PC-3 (cell line): ENCODE data around the gene CHMP4B. TPM values are rescaled to one million over a fixed set of nuclear protein-coding genes. Genes with fewer than 3 reads are reported as not detected.

Experiments
- ATAC-seq: fragments of 200-7000 bp; cut with Tn5 transposase; 2 replicates; pipeline ENCODE4 v1.9.1; 2020; ENCODE audit warnings: mild to moderate bottlenecking, moderate library complexity
- BruUV-seq: library from RNA; stranded (reverse); fragments of 400-500 nt; replicated peaks from 2 replicates; lab custom pipeline; 2021; lab: Mats Ljungman, UMichigan
- CTCF ChIA-PET: fragments of 300-600 bp; sonication (Branson Sonifier 250); formaldehyde crosslinking; loops from one replicate; lab custom pipeline; 2022; ENCODE audit warnings: antibody characterized with exemption; lab: Charles Lee
- POLR2A ChIA-PET: fragments of 300-600 bp; sonication (Branson Sonifier 250); formaldehyde crosslinking; loops from one replicate; lab custom pipeline; 2022; ENCODE audit warnings: antibody characterized with exemption; ENCODE audit not compliant: unreplicated experiment; lab: Charles Lee
- DNase-seq: peaks from one replicate; pipeline ENCODE4 v3.0.0-alpha.2; 2015
- H2AFZ ChIP-seq: fragments of 300-600 bp; sonication (generic); 2 replicates; pipeline ENCODE4 v1.6.0; 2016; ENCODE audit warnings: antibody characterized with exemption, low read length
- H3F3A ChIP-seq: fragments of 300-600 bp; sonication (generic); one replicate; pipeline ENCODE4 v1.6.0; 2017; ENCODE audit warnings: antibody characterized with exemption, low read length, control low read depth, mild to moderate bottlenecking; ENCODE audit not compliant: unreplicated experiment
- H3K27ac ChIP-seq: fragments of 300-600 bp; sonication (generic); 2 replicates; pipeline ENCODE4 v1.5.1; 2016; ENCODE audit warnings: mild to moderate bottlenecking, low read length
- H3K27me3 ChIP-seq: fragments of 300-600 bp; sonication (generic); 2 replicates; pipeline ENCODE4 v1.6.1; 2016; ENCODE audit warnings: low read length, mixed read lengths
- H3K36me3 ChIP-seq: fragments of 300-600 bp; sonication (generic); 2 replicates; pipeline ENCODE4 v1.6.1; 2016; ENCODE audit warnings: low read depth, mixed run types, low read length, mixed read lengths
- H3K4me1 ChIP-seq: fragments of 300-600 bp; sonication (generic); 2 replicates; pipeline ENCODE4 v1.5.1; 2016; ENCODE audit warnings: low read length; ENCODE audit not compliant: insufficient read depth
- H3K4me2 ChIP-seq: fragments of 300-600 bp; sonication (generic); 2 replicates; pipeline ENCODE4 v1.6.0; 2016; ENCODE audit warnings: low read length
- H3K4me3 ChIP-seq: fragments of 300-600 bp; sonication (generic); 2 replicates; pipeline ENCODE4 v1.5.1; 2016; ENCODE audit warnings: mild to moderate bottlenecking, low read length, mixed read lengths
- H3K79me2 ChIP-seq: fragments of 300-600 bp; sonication (generic); 2 replicates; pipeline ENCODE4 v1.6.1; 2017; ENCODE audit warnings: low read length, mixed read lengths
- H3K9ac ChIP-seq: fragments of 300-600 bp; sonication (generic); 2 replicates; pipeline ENCODE4 v1.6.0; 2016; ENCODE audit warnings: mild to moderate bottlenecking, low read length
- H3K9me2 ChIP-seq: fragments of 300-600 bp; sonication (generic); replicated peaks from 2 replicates; pipeline ENCODE4 v1.6.1; 2016; ENCODE audit warnings: mixed run types, low read length, mixed read lengths
- H3K9me3 ChIP-seq: fragments of 300-600 bp; sonication (generic); 2 replicates; pipeline ENCODE4 v1.6.1; 2016; ENCODE audit warnings: low read length, mixed read lengths
- H4K20me1 ChIP-seq: fragments of 300-600 bp; sonication (generic); 2 replicates; pipeline ENCODE4 v1.6.1; 2016; ENCODE audit warnings: low read length, mixed read lengths
- EZH2 ChIP-seq: fragments of 300-600 bp; sonication (generic); IDR thresholded peaks from one replicate; pipeline ENCODE4 v1.6.1; 2017; ENCODE audit warnings: antibody characterized with exemption, mild to moderate bottlenecking, low read length; ENCODE audit not compliant: unreplicated experiment
- EZH2phosphoT487 ChIP-seq: fragments of 300-600 bp; sonication (generic); IDR thresholded peaks from 2 replicates; pipeline ENCODE4 v1.6.1; 2018; ENCODE audit warnings: mild to moderate bottlenecking, antibody characterized with exemption, low read length, borderline replicate concordance
- intact Hi-C: fragments of 100-400 bp; cut with micrococcal nuclease; formaldehyde crosslinking; loops from 2 replicates; pipeline ENCODE4 v1.9.0; 2023
- total RNA-seq: library from RNA; depleted of rRNA; stranded (reverse); fragments of >200 nt; gene quantifications from 2 replicates; pipeline ENCODE4 v1.2.3, GENCODE V29; 2014
- TF ChIP-seq, protein P1 (sequence below): fragments of 300-600 bp; sonication (generic); conservative IDR thresholded peaks from 2 replicates; pipeline ENCODE4 v1.5.1; 2017; ENCODE audit warnings: antibody characterized with exemption, low read depth, mild to moderate bottlenecking, low read length

The CHMP4B gene
- total RNA-seq, 1 experiment from 2014 or later = 68.8 TPM

DNA sequence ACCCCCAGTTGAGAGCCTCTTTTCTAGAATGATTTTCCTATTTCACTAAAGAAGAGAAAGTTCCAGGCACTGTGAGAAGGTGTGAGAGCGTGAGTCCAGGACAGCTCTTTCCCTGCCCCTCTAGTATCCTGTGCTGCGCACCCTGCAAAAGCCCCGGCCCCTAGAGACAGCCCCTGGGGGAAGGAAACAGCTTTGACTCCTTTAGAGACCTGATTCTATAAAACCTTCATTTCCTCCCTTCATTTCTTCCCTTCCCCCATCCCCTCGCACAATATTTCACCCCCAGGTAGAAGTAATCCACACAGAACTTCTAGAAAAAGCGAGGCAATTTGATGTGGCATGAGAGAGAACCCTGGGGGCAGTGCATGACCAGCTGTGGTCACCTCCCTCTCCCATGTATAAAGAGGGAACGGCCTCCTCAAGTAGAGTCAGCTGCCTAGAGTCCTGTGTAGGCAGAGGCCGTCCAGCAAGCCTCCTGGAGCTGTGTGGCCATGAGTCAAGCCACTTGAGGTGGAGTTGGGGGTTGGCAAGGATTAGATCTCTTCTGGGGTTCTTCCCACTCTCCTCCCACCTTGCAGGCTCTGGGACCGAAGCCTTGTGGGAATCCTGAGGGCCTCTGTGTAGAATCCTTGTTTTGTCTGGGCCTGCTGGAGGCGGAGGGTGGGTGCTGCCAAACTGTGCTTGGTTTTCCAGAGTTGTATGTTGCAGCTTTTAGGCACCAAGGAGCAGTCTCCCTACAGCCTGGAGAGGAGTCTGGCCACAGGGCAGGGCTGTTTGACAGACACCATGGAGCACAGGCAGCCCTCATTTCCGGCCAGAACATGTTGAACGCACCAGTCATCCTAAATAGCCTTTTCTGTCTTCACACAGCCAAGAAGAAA is 41.7 kb downstream of the CHMP4B start:
- Histone ChIP-seq H3F3A (no peaks in the 10 kb centered on the region), H2AFZ (no peak overlapping the region), H3K79me2 (peaks cover 20% of the 10 kb centered on the region), H3K9me2 (no peaks in the 10 kb centered on the region), H3K4me3 (no peak overlapping the region), H3K27ac (no peak overlapping the region), H3K9me3 (no peaks in the 10 kb centered on the region), H3K27me3 (no peaks in the 10 kb centered on the region), H3K9ac (no peak overlapping the region), H4K20me1 (peaks cover 6% of the 10 kb centered on the region; the same call in 1 of the 2 replicates), H3K36me3 (peaks cover 35% of the 10 kb centered on the region), H3K4me1 (no peaks in the 10 kb centered on the region), H3K4me2 (no peak overlapping the region)
- intact Hi-C loops = no loop called here
- TF ChIP-seq EZH2 (no peak), EZH2phosphoT487 (no peak)
- TF ChIP-seq, protein P1, sequence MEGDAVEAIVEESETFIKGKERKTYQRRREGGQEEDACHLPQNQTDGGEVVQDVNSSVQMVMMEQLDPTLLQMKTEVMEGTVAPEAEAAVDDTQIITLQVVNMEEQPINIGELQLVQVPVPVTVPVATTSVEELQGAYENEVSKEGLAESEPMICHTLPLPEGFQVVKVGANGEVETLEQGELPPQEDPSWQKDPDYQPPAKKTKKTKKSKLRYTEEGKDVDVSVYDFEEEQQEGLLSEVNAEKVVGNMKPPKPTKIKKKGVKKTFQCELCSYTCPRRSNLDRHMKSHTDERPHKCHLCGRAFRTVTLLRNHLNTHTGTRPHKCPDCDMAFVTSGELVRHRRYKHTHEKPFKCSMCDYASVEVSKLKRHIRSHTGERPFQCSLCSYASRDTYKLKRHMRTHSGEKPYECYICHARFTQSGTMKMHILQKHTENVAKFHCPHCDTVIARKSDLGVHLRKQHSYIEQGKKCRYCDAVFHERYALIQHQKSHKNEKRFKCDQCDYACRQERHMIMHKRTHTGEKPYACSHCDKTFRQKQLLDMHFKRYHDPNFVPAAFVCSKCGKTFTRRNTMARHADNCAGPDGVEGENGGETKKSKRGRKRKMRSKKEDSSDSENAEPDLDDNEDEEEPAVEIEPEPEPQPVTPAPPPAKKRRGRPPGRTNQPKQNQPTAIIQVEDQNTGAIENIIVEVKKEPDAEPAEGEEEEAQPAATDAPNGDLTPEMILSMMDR = no peak
- ATAC-seq = no peak
- BruUV-seq = no TSS peak
- no peak for DNase-seq
- ChIA-PET CTCF (no interaction called here), POLR2A (no interaction called here)

DNA sequence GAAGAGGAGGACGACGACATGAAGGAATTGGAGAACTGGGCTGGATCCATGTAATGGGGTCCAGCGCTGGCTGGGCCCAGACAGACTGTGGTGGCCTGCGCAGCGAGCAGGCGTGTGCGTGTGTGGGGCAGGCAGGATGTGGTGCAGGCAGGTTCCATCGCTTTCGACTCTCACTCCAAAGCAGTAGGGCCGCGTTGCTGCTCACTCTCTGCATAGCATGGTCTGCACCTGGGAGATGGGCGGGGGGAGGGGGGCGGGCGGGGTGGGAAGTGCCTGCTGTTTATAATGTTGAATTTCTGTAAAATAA is 42.3 kb downstream of the CHMP4B start:
- no peaks in the 10 kb centered on the region for H3K4me1 ChIP-seq
- ChIA-PET POLR2A (no interaction called here), CTCF (interaction anchor here (0.6 kb wide), 1 partner anchor 60 kb away, joined by 5 read pairs; no protein-coding TSS in a partner anchor)
- H3K9me3 ChIP-seq = no peaks in the 10 kb centered on the region
- no TSS peak for BruUV-seq
- TF ChIP-seq EZH2 (no peak), EZH2phosphoT487 (no peak)
- TF ChIP-seq, protein P1 = no peak
- peaks cover 6% of the 10 kb centered on the region; the same call in 1 of the 2 replicates for H4K20me1 ChIP-seq
- H3K4me2 ChIP-seq = no peak overlapping the region
- peaks cover 14% of the 10 kb centered on the region; the same call in 1 of the 2 replicates for H3K79me2 ChIP-seq
- no peak for DNase-seq
- no peak overlapping the region for H3K4me3 ChIP-seq
- H3K9ac ChIP-seq = no peak overlapping the region
- intact Hi-C loops = no loop called here
- no peak for ATAC-seq
- H3F3A ChIP-seq = no peaks in the 10 kb centered on the region
- H3K36me3 ChIP-seq = peaks cover 35% of the 10 kb centered on the region
- H3K27me3 ChIP-seq = no peaks in the 10 kb centered on the region
- H3K27ac ChIP-seq = no peak overlapping the region
- H3K9me2 ChIP-seq = no peaks in the 10 kb centered on the region
- no peak overlapping the region for H2AFZ ChIP-seq
